GM23338 (cell line): ENCODE measurements around the gene SSBP2.

Source experiments
- CREB1 ChIP-seq: fragments of 250-450 bp; sonication (Bioruptor Pico); IDR thresholded peaks from 2 replicates; pipeline ENCODE4 v1.5.0; 2020; ENCODE audit warnings: low read depth, mild to moderate bottlenecking, moderate library complexity
- CTCF ChIP-seq, 2 experiments: fragments of 200-600 bp in 1 of 2; sonication (generic) in 1 of 2; conservative IDR thresholded peaks; 2 replicates each; pipeline versions ENCODE4 v1.5.1 to v1.6.1; 2016 to 2017; ENCODE audit warnings: antibody characterized with exemption in 2 of 2, low read depth in 2 of 2, mild to moderate bottlenecking in 2 of 2, moderate library complexity in 1 of 2
- EZH2 ChIP-seq: fragments of 200-600 bp; sonication (generic); IDR thresholded peaks from one replicate; pipeline ENCODE4 v1.8.0; 2017; ENCODE audit warnings: antibody characterized with exemption, mild to moderate bottlenecking, low read depth; ENCODE audit not compliant: unreplicated experiment
- JUNB ChIP-seq: IDR thresholded peaks from one replicate; pipeline ENCODE4 v1.6.1; 2016; ENCODE audit warnings: antibody characterized with exemption; ENCODE audit not compliant: unreplicated experiment
- NANOG ChIP-seq: IDR thresholded peaks from 2 replicates; pipeline ENCODE4 v1.6.1; 2016; ENCODE audit warnings: antibody characterized with exemption, borderline replicate concordance
- POLR2AphosphoS5 ChIP-seq: IDR thresholded peaks from 2 replicates; pipeline ENCODE4 v1.6.1; 2016; ENCODE audit warnings: antibody characterized with exemption, low read depth
- ZNF114 ChIP-seq: fragments of 250-450 bp; sonication (Bioruptor Pico); IDR thresholded peaks from 2 replicates; pipeline ENCODE4 v1.5.0; 2020; ENCODE audit warnings: mild to moderate bottlenecking, moderate library complexity
- ZNF331 ChIP-seq: fragments of 250-450 bp; sonication (Bioruptor Pico); IDR thresholded peaks from 2 replicates; pipeline ENCODE4 v1.5.0; 2020; ENCODE audit warnings: low read depth, mild to moderate bottlenecking, moderate library complexity
- ZNF462 ChIP-seq: fragments of 250-450 bp; sonication (Bioruptor Pico); IDR thresholded peaks from 2 replicates; pipeline ENCODE4 v1.5.0; 2020; ENCODE audit warnings: mild to moderate bottlenecking, moderate library complexity

- TF ChIP-seq CTCF (conservative IDR thresholded peaks at IDR 0.05; ENCODE audit: low read depth in 2 of 2) = no peak
- no peak for TF ChIP-seq NANOG
- TF ChIP-seq EZH2 = no peak
- TF ChIP-seq ZNF462 (CRISPR knock-in tag) = no peak
- no peak for TF ChIP-seq JUNB
- no peak for TF ChIP-seq CREB1 (CRISPR knock-in tag)
- no peak for TF ChIP-seq POLR2AphosphoS5
- TF ChIP-seq ZNF114 (CRISPR knock-in tag) = no peak
- TF ChIP-seq ZNF331 (CRISPR knock-in tag) = no peak
Measured at GRCh38 chr5:81482595-81482994, 268.3 kb downstream of the SSBP2 start.
